H1 (cell line): Measurements from ENCODE around the gene JAG2. TPM values are rescaled to one million over a fixed set of nuclear protein-coding genes. Genes with fewer than 3 reads are reported as not detected.

Experiments
- CTCF ChIA-PET: fragments of 300-600 bp; sonication (Branson Sonifier 250); formaldehyde crosslinking; loops from one replicate; lab custom pipeline; 2021; ENCODE audit not compliant: partially characterized antibody; lab: Charles Lee
- POLR2A ChIA-PET: fragments of 300-600 bp; sonication (Branson Sonifier 250); formaldehyde crosslinking; loops from one replicate; lab custom pipeline; 2021; ENCODE audit warnings: inconsistent platforms; ENCODE audit not compliant: partially characterized antibody; lab: Charles Lee
- DNase-seq, 2 experiments: peaks; one replicate each; pipeline versions ENCODE4 v3.0.0 to v3.0.0-alpha.2; 2010 to 2022; ENCODE audit warnings: low spot score in 2 of 2, low read depth in 1 of 2, mixed read lengths in 1 of 2
- FAIRE-seq: peaks from 2 replicates; lab custom pipeline; 2011; peaks lifted over from hg19 to GRCh38; lab: Jason Lieb, UNC
- H2AFZ ChIP-seq: 2 replicates; pipeline ENCODE4 v1.8.1; 2012; ENCODE audit warnings: low read length, inconsistent platforms
- H2AK5ac ChIP-seq: 2 replicates; pipeline ENCODE4 v1.6.1; 2013; ENCODE audit warnings: low read depth, low read length
- H2BK120ac ChIP-seq: replicated peaks from 2 replicates; pipeline ENCODE3; 2013; ENCODE audit warnings: low read depth, low read length, inconsistent platforms
- H2BK12ac ChIP-seq: 2 replicates; pipeline ENCODE4 v1.6.1; 2013; ENCODE audit warnings: low read depth, low read length
- H2BK15ac ChIP-seq: 2 replicates; pipeline ENCODE4 v1.6.1; 2013; ENCODE audit warnings: low read length
- H2BK20ac ChIP-seq: 2 replicates; pipeline ENCODE4 v1.6.1; 2013; ENCODE audit warnings: low read length
- H2BK5ac ChIP-seq: 2 replicates; pipeline ENCODE4 v1.6.1; 2013; ENCODE audit warnings: low read depth, low read length
- H3K14ac ChIP-seq: 2 replicates; pipeline ENCODE4 v1.6.1; 2013; ENCODE audit warnings: inconsistent platforms; ENCODE audit not compliant: insufficient read length
- H3K18ac ChIP-seq: 2 replicates; pipeline ENCODE4 v1.6.1; 2013; ENCODE audit warnings: low read length; ENCODE audit errors: extremely low read depth
- H3K23ac ChIP-seq: 2 replicates; pipeline ENCODE4 v1.6.1; 2013; ENCODE audit warnings: inconsistent platforms; ENCODE audit not compliant: insufficient read length
- H3K23me2 ChIP-seq: 2 replicates; pipeline ENCODE4 v1.6.1; 2013; ENCODE audit warnings: low read depth, low read length
- H3K27ac ChIP-seq: 2 replicates; pipeline ENCODE4 v1.6.1; 2011; ENCODE audit warnings: low read depth, low read length, inconsistent platforms
- H3K27me3 ChIP-seq, 4 experiments: replicated peaks in 1 of 4; 1 replicate in 1 of 4; 2 replicates in 3 of 4; pipeline versions ENCODE4 v1.6.1 to v1.8.1; 2011 to 2013; ENCODE audit warnings: low read length in 3 of 4, mild to moderate bottlenecking in 3 of 4, inconsistent platforms in 2 of 4, mixed read lengths in 2 of 4, moderate library complexity in 1 of 4; ENCODE audit not compliant: control insufficient read depth in 3 of 4, insufficient read depth in 3 of 4; ENCODE audit errors: extremely low read depth in 1 of 4
- H3K36me3 ChIP-seq, 4 experiments: 2 replicates each; pipeline versions ENCODE4 v1.6.1 to v1.8.1; 2011 to 2013; ENCODE audit warnings: mild to moderate bottlenecking in 4 of 4, low read length in 3 of 4, moderate library complexity in 2 of 4, control low read depth in 1 of 4, inconsistent platforms in 1 of 4; ENCODE audit not compliant: insufficient read depth in 4 of 4, control insufficient read depth in 2 of 4
- H3K4ac ChIP-seq: replicated peaks from 2 replicates; pipeline ENCODE3; 2013; ENCODE audit warnings: low read length, low read depth, mixed read lengths, inconsistent platforms; ENCODE audit not compliant: insufficient read length
- H3K4me1 ChIP-seq, 4 experiments: replicated peaks in 1 of 4; 1 replicate in 1 of 4; 2 replicates in 3 of 4; pipeline versions ENCODE4 v1.6.1 to v1.8.1; 2011 to 2013; ENCODE audit warnings: low read length in 3 of 4, inconsistent platforms in 2 of 4, mixed read lengths in 1 of 4; ENCODE audit not compliant: insufficient read depth in 4 of 4, control insufficient read depth in 3 of 4
- H3K4me2 ChIP-seq, 2 experiments: 2 replicates each; pipeline versions ENCODE4 v1.6.1 to v1.8.1; 2011 to 2013; ENCODE audit warnings: low read depth in 2 of 2, low read length in 2 of 2, control low read depth in 1 of 2, inconsistent platforms in 1 of 2, mild to moderate bottlenecking in 1 of 2; ENCODE audit not compliant: insufficient read depth in 1 of 2
- H3K4me3 ChIP-seq, 4 experiments: fragments of 200-600, 300-600 bp in 1 of 4; sonication (generic), shearing (Covaris generic), sonication (Bioruptor Twin) in 1 of 4; 2 replicates each; pipeline versions ENCODE4 v1.5.1 to v1.8.1; 2011 to 2016; ENCODE audit warnings: low read length in 4 of 4, low read depth in 3 of 4, control low read depth in 2 of 4, inconsistent platforms in 2 of 4, mild to moderate bottlenecking in 2 of 4, mixed read lengths in 1 of 4, moderate library complexity in 1 of 4; ENCODE audit not compliant: insufficient read depth in 2 of 4; ENCODE audit errors: extremely low read depth in 1 of 4
- H3K56ac ChIP-seq: replicated peaks from 2 replicates; pipeline ENCODE3; 2013; ENCODE audit warnings: low read depth, mild to moderate bottlenecking, mixed read lengths, low read length, inconsistent platforms; ENCODE audit not compliant: insufficient read length
- H3K79me1 ChIP-seq: 2 replicates; pipeline ENCODE4 v1.6.1; 2013; ENCODE audit warnings: low read depth, low read length, control low read depth
- H3K79me2 ChIP-seq, 2 experiments: 2 replicates each; pipeline versions ENCODE4 v1.6.1 to v1.8.1; 2012 to 2013; ENCODE audit warnings: low read length in 2 of 2, mild to moderate bottlenecking in 2 of 2, inconsistent platforms in 1 of 2; ENCODE audit not compliant: insufficient read depth in 2 of 2, control insufficient read depth in 1 of 2
- H3K9ac ChIP-seq, 4 experiments: replicated peaks in 1 of 4; 1 replicate in 1 of 4; 2 replicates in 3 of 4; pipeline versions ENCODE4 v1.6.1 to v1.8.1; 2011 to 2013; ENCODE audit warnings: low read depth in 3 of 4, low read length in 3 of 4, control low read depth in 2 of 4, mild to moderate bottlenecking in 2 of 4, moderate library complexity in 2 of 4, inconsistent platforms in 1 of 4; ENCODE audit errors: extremely low read depth in 1 of 4
- H3K9me3 ChIP-seq, 2 experiments: 2 replicates each; pipeline versions ENCODE4 v1.6.1 to v1.8.1; 2012 to 2013; ENCODE audit warnings: mild to moderate bottlenecking in 2 of 2, moderate library complexity in 2 of 2, control low read depth in 1 of 2, inconsistent platforms in 1 of 2, low read depth in 1 of 2, low read length in 1 of 2, mixed read lengths in 1 of 2; ENCODE audit not compliant: insufficient read depth in 2 of 2
- H4K20me1 ChIP-seq, 2 experiments: replicated peaks in 1 of 2; 2 replicates each; pipeline versions ENCODE3 to v1.8.1; 2011 to 2013; ENCODE audit warnings: inconsistent platforms in 2 of 2, low read length in 2 of 2, mild to moderate bottlenecking in 1 of 2; ENCODE audit not compliant: insufficient read depth in 2 of 2, control insufficient read depth in 1 of 2
- H4K5ac ChIP-seq: 2 replicates; pipeline ENCODE4 v1.6.1; 2013; ENCODE audit warnings: low read length, low read depth, mixed read lengths, inconsistent platforms; ENCODE audit not compliant: insufficient read length
- H4K8ac ChIP-seq: 2 replicates; pipeline ENCODE4 v1.8.0; 2013; ENCODE audit warnings: mild to moderate bottlenecking, moderate library complexity, low read length, inconsistent platforms; ENCODE audit not compliant: insufficient read depth; ENCODE audit errors: extremely low read depth
- H4K91ac ChIP-seq: replicated peaks from 2 replicates; pipeline ENCODE3; 2013; ENCODE audit warnings: low read length, mixed read lengths, inconsistent platforms; ENCODE audit not compliant: insufficient read length
- ATF2 ChIP-seq: IDR thresholded peaks from 2 replicates; pipeline ENCODE4 v1.6.1; 2012; ENCODE audit warnings: low read length, inconsistent platforms
- FOSL1 ChIP-seq: IDR thresholded peaks from 2 replicates; pipeline ENCODE4 v1.6.1; 2011; ENCODE audit warnings: mild to moderate bottlenecking, low read depth, low read length, moderate library complexity; ENCODE audit not compliant: insufficient read depth
- JUN ChIP-seq: IDR thresholded peaks from 2 replicates; pipeline ENCODE4 v1.6.1; 2011; ENCODE audit warnings: low read depth, mild to moderate bottlenecking, improper control_type of control experiment, low read length
- PHF8 ChIP-seq: fragments of 200-600 bp; sonication (generic); conservative IDR thresholded peaks from 2 replicates; pipeline ENCODE4 v1.7.1; 2012; ENCODE audit warnings: low read depth, mild to moderate bottlenecking, inconsistent platforms, low read length, moderate library complexity
- POLR2A ChIP-seq, 2 experiments: IDR thresholded peaks; 1 replicate in 1 of 2; 2 replicates in 1 of 2; pipeline ENCODE4 v1.6.1; 2011; ENCODE audit warnings: low read depth in 2 of 2, low read length in 2 of 2, mild to moderate bottlenecking in 2 of 2; ENCODE audit errors: control extremely low read depth in 1 of 2
- POU5F1 ChIP-seq: IDR thresholded peaks from 2 replicates; pipeline ENCODE4 v1.6.1; 2011; ENCODE audit warnings: low read depth, mild to moderate bottlenecking, low read length, moderate library complexity
- SAP30 ChIP-seq: fragments of 300-600 bp; sonication (generic); IDR thresholded peaks from 2 replicates; pipeline ENCODE4 v1.7.1; 2012; ENCODE audit warnings: low read length, moderate library complexity, mild to moderate bottlenecking, inconsistent platforms; ENCODE audit not compliant: insufficient read depth, insufficient replicate concordance
- SP1 ChIP-seq: IDR thresholded peaks from 2 replicates; pipeline ENCODE4 v1.6.1; 2011; ENCODE audit warnings: low read depth, low read length
- SP4 ChIP-seq: IDR thresholded peaks from 2 replicates; pipeline ENCODE4 v1.6.1; 2012; ENCODE audit warnings: low read length, inconsistent platforms
- TCF12 ChIP-seq: IDR thresholded peaks from 2 replicates; pipeline ENCODE4 v1.6.1; 2011; ENCODE audit warnings: low read depth, mild to moderate bottlenecking, low read length
- WGBS, 2 experiments: shearing (Covaris generic) in 1 of 2; methylation state at CpG; one replicate each; pipeline versions ENCODE4 v1.1.6 to v1.1.7; 2013 to 2015; ENCODE audit warnings: low lambda C conversion rate in 2 of 2, mixed read lengths in 2 of 2, inconsistent platforms in 1 of 2, low coverage in 1 of 2, missing lambda C conversion rate in 1 of 2; ENCODE audit not compliant: insufficient replicate concordance in 2 of 2, insufficient coverage in 1 of 2, insufficient read length in 1 of 2; ENCODE audit errors: extremely low coverage in 1 of 2, missing lambda C conversion rate in 1 of 2; 5-methylcytosine and 5-hydroxymethylcytosine counted together
- polyA plus RNA-seq, 7 experiments: library from polyadenylated mRNA; depleted of rRNA in 3 of 7; stranded (reverse) in 5 of 7; unstranded in 2 of 7; fragments of >200 nt in 5 of 7; fragments of 200-250 nt in 2 of 7; gene quantifications; 1 replicate in 5 of 7; 2 replicates in 1 of 7; 4 replicates in 1 of 7; pipeline versions ENCODE4 v1.2.1 to v1.2.3, GENCODE V29; 2011 to 2013; ENCODE audit warnings: missing spikeins in 2 of 7, mixed read lengths in 2 of 7
- total RNA-seq: library from RNA; stranded (reverse); fragmentation: NEBNext Ultra II Directional; extraction: Animal tissue kit (Norgen Biotek cat#: 25700); gene quantifications from 2 replicates; pipeline ENCODE4 v1.2.1, GENCODE V29; 2021
- TF ChIP-seq, protein P1 (sequence below): IDR thresholded peaks from 2 replicates; pipeline ENCODE4 v1.6.1; 2011; ENCODE audit warnings: low read length, improper control_type of control experiment

Gene JAG2
- total and polyA plus RNA-seq, 2 of the 8 experiments (the other 6 are each of a cell fraction or from before 2014, with no cell fraction given): 2.8 to 6.2 TPM

GRCh38 chr14:105158794-105159193 is 9.8 kb downstream of the JAG2 start:
- no peak overlapping the region for H2BK120ac ChIP-seq
- DNase-seq (no peak), FAIRE-seq (no peak)
- H2BK20ac ChIP-seq: no peak overlapping the region
- H3K56ac ChIP-seq: no peak overlapping the region
- no peak overlapping the region; the same call in 1 of the 2 replicates for H4K8ac ChIP-seq
- no peaks in the 10 kb centered on the region for H3K36me3 ChIP-seq
- H3K14ac ChIP-seq: no peak overlapping the region
- H3K4ac ChIP-seq: no peak overlapping the region
- peaks cover 0 to 6% (median 0%) of the 10 kb centered on the region in 4 experiments; a peak in 5 of 7 replicates for H3K4me1 ChIP-seq
- H3K4me3 ChIP-seq: no peak overlapping the region
- 0 out of 2 replicates have a peak, but pooled peaks cover 2% of the 10 kb centered on the region for H3K23me2 ChIP-seq
- H2AFZ ChIP-seq: no peak overlapping the region
- WGBS, 2 experiments: 89% methylated on average over 6 of the region's 12 CpGs; no CpG with 5 or more reads in 1 of the 2 experiments
- H3K4me2 ChIP-seq: no peak overlapping the region
- H3K27me3 ChIP-seq: no peaks in the 10 kb centered on the region
- H2BK5ac ChIP-seq: no peak overlapping the region
- H3K18ac ChIP-seq: no peak overlapping the region
- no peak overlapping the region for H3K23ac ChIP-seq
- H3K27ac ChIP-seq: no peak overlapping the region
- CTCF ChIA-PET: interaction anchor here (0.8 to 1.5 kb wide), 5 partner anchors 14 to 70 kb away, joined by 3 to 5 read pairs (median 3); no protein-coding TSS in a partner anchor
- no peak overlapping the region for H2BK15ac ChIP-seq
- no peaks in the 10 kb centered on the region for H3K79me2 ChIP-seq
- H4K5ac ChIP-seq: no peak overlapping the region
- no peak overlapping the region for H2BK12ac ChIP-seq
- no peak overlapping the region for H3K9ac ChIP-seq
- peaks cover 4% of the 10 kb centered on the region; the same call in 1 of the 2 replicates for H3K79me1 ChIP-seq
- no peak overlapping the region for H2AK5ac ChIP-seq
- POLR2A ChIA-PET: interaction anchor here (0.7 kb wide), 1 partner anchor 158 kb away, joined by 4 read pairs; no protein-coding TSS in a partner anchor
- H4K91ac ChIP-seq: no peak overlapping the region
- peaks cover 0 to 6% of the 10 kb centered on the region in 2 experiments for H4K20me1 ChIP-seq
- H3K9me3 ChIP-seq: no peaks in the 10 kb centered on the region
- no peak for TF ChIP-seq TCF12
- no peak for TF ChIP-seq SP1
- no peak for TF ChIP-seq FOSL1
- TF ChIP-seq, protein P1, sequence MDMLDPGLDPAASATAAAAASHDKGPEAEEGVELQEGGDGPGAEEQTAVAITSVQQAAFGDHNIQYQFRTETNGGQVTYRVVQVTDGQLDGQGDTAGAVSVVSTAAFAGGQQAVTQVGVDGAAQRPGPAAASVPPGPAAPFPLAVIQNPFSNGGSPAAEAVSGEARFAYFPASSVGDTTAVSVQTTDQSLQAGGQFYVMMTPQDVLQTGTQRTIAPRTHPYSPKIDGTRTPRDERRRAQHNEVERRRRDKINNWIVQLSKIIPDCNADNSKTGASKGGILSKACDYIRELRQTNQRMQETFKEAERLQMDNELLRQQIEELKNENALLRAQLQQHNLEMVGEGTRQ: no peak
- TF ChIP-seq SP4: no peak
- no peak for TF ChIP-seq PHF8
- no peak for TF ChIP-seq POU5F1
- no peak for TF ChIP-seq POLR2A (IDR thresholded peaks at IDR 0.05; ENCODE audit: control extremely low read depth in 1 of 2, low read depth in 2 of 2, low read length in 2 of 2)
- TF ChIP-seq SAP30: no peak
- no peak for TF ChIP-seq JUN
- no peak for TF ChIP-seq ATF2
